NT2/D1 (cell line): Measurements from ENCODE around the gene CCPG1.
"Not testable (repeated sequence)": the region's sequence is repeated elsewhere in the genome, so short reads cannot be mapped to it uniquely, and the experiment has no call there.

ENCODE experiments used
- DNase-seq: peaks from one replicate; pipeline ENCODE4 v3.0.0-alpha.2; 2011; ENCODE audit warnings: low read depth, low spot score
- H3K27me3 ChIP-seq: 2 replicates; pipeline ENCODE4 v1.6.0; 2011; ENCODE audit warnings: mild to moderate bottlenecking; ENCODE audit not compliant: insufficient read length, insufficient read depth
- H3K36me3 ChIP-seq: 2 replicates; pipeline ENCODE4 v1.6.1; 2011; ENCODE audit warnings: mild to moderate bottlenecking, low read length, mixed read lengths; ENCODE audit not compliant: insufficient read depth, insufficient read length
- H3K4me1 ChIP-seq: 2 replicates; pipeline ENCODE4 v1.5.1; 2011; ENCODE audit not compliant: insufficient read depth, insufficient read length
- H3K4me3 ChIP-seq: 2 replicates; pipeline ENCODE4 v1.5.1; 2011; ENCODE audit warnings: low read depth; ENCODE audit not compliant: insufficient read length
- H3K9ac ChIP-seq: 2 replicates; pipeline ENCODE4 v1.6.0; 2011; ENCODE audit warnings: low read depth; ENCODE audit not compliant: insufficient read length
- H3K9me3 ChIP-seq: 2 replicates; pipeline ENCODE4 v1.5.1; 2011; ENCODE audit warnings: mild to moderate bottlenecking, low read length; ENCODE audit not compliant: insufficient read depth
- SUZ12 ChIP-seq: IDR thresholded peaks from 2 replicates; pipeline ENCODE4 v1.6.1; 2011; ENCODE audit not compliant: insufficient read length, insufficient read depth; ENCODE audit errors: extremely low read depth
- YY1 ChIP-seq: IDR thresholded peaks from 2 replicates; pipeline ENCODE4 v1.6.1; 2011; ENCODE audit not compliant: insufficient read length, insufficient read depth
- ZNF274 ChIP-seq: IDR thresholded peaks from 2 replicates; pipeline ENCODE4 v1.6.1; 2011; ENCODE audit warnings: mild to moderate bottlenecking, low read depth, low read length

Gene CCPG1

GRCh38 chr15:55401786-55402246, 6.3 kb downstream of the CCPG1 start:
- Histone ChIP-seq H3K36me3 (no peaks in the 10 kb centered on the region), H3K4me3 (no peak overlapping the region), H3K27me3 (no peaks in the 10 kb centered on the region), H3K9ac (no peak overlapping the region), H3K9me3 (no peaks in the 10 kb centered on the region), H3K4me1 (no peaks in the 10 kb centered on the region)
- DNase-seq = no peak
- no peak for TF ChIP-seq ZNF274
- no peak for TF ChIP-seq YY1
- no peak for TF ChIP-seq SUZ12

- DNase-seq, H3K4me1 ChIP-seq, H3K9me3 ChIP-seq, H3K27me3 ChIP-seq, H3K4me3 ChIP-seq, H3K36me3 ChIP-seq, H3K9ac ChIP-seq: not testable (repeated sequence)
Observed at GRCh38 chr15:55400050-55400449, 8.1 kb downstream of the CCPG1 start.

- H3K9ac ChIP-seq = no peak overlapping the region
- no peaks in the 10 kb centered on the region for H3K36me3 ChIP-seq
- H3K4me3 ChIP-seq = no peak overlapping the region
- TF ChIP-seq ZNF274 (no peak), YY1 (no peak), SUZ12 (no peak)
- no peak for DNase-seq
- H3K27me3 ChIP-seq = no peaks in the 10 kb centered on the region
- H3K9me3 ChIP-seq = peaks cover 16% of the 10 kb centered on the region; the same call in 1 of the 2 replicates
- no peaks in the 10 kb centered on the region for H3K4me1 ChIP-seq
Observed at GRCh38 chr15:55398243-55398642, 9.9 kb downstream of the CCPG1 start.

- H3K4me1 ChIP-seq = no peaks in the 10 kb centered on the region
Observed at GRCh38 chr15:55394694-55395093, 13.5 kb downstream of the CCPG1 start.

GRCh38 chr15:55389264-55389607, 18.9 kb downstream of the CCPG1 start:
- TF ChIP-seq ZNF274 (no peak), YY1 (no peak), SUZ12 (no peak)
- H3K36me3 ChIP-seq = no peaks in the 10 kb centered on the region
- peaks cover 3% of the 10 kb centered on the region; the same call in 1 of the 2 replicates for H3K9me3 ChIP-seq
- H3K4me3 ChIP-seq = no peak overlapping the region
- no peak overlapping the region for H3K9ac ChIP-seq
- H3K27me3 ChIP-seq = no peaks in the 10 kb centered on the region
- no peak for DNase-seq
- H3K4me1 ChIP-seq = no peaks in the 10 kb centered on the region

More at GRCh38 chr15:55394694-55395093, 13.5 kb downstream of the CCPG1 start:
- Histone ChIP-seq H3K27me3 (no peaks in the 10 kb centered on the region), H3K4me3 (no peak overlapping the region), H3K9me3 (peaks cover 16% of the 10 kb centered on the region; the same call in 1 of the 2 replicates), H3K9ac (no peak overlapping the region), H3K36me3 (no peaks in the 10 kb centered on the region)
- TF ChIP-seq ZNF274 (no peak), SUZ12 (no peak), YY1 (no peak)
- no peak for DNase-seq

DNA sequence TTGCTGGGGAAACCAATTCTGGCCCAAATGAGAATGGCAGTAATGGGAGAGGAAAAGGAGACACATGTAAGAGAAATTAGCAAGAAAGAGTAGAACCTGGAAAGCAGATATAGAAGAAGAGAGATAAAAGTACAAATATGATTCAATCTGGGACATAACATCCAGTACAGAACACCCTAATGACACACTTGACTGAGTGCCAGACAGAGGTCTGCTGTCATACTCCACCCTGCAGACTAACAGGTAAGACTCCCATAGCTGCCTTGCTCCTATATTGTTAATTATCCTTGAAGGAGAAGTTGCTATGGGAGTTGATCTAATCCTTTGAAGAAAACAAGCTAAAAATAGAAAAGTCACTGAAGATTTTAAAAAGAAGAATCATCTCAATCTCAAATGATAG, 21.1 kb downstream of the CCPG1 start:
- no peak overlapping the region for H3K4me3 ChIP-seq
- no peaks in the 10 kb centered on the region for H3K4me1 ChIP-seq
- H3K9ac ChIP-seq = no peak overlapping the region
- no peaks in the 10 kb centered on the region for H3K36me3 ChIP-seq
- no peak for DNase-seq
- no peaks in the 10 kb centered on the region for H3K9me3 ChIP-seq
- H3K27me3 ChIP-seq = no peaks in the 10 kb centered on the region
- TF ChIP-seq ZNF274 (no peak), YY1 (no peak), SUZ12 (no peak)

DNA sequence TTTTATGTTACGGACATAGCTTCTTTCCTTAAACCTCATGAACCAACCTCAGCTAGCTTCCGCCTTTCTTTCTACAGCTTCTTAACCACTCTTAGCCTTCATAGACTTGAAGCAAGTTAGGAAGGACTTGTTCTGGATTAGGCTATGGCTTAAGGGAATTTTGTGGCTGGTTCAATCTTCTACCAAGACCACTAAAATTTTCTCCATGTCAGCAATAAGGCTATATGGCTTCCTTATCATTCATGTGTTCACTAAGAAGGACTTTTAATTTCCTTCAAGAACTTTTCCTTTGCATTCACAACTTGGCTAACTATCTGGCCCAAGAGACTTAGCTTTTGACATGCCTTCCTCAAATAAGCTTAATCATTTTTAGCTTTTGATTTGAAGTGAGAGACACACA, 24.5 kb downstream of the CCPG1 start:
- Histone ChIP-seq H3K4me3 (no peak overlapping the region), H3K4me1 (no peaks in the 10 kb centered on the region), H3K36me3 (no peaks in the 10 kb centered on the region), H3K27me3 (no peaks in the 10 kb centered on the region), H3K9ac (no peak overlapping the region), H3K9me3 (no peaks in the 10 kb centered on the region)
- TF ChIP-seq SUZ12 = no peak
- TF ChIP-seq YY1 = no peak
- no peak for TF ChIP-seq ZNF274
- DNase-seq = no peak

- no peak overlapping the region for H3K9ac ChIP-seq
- H3K36me3 ChIP-seq = no peaks in the 10 kb centered on the region
- H3K4me1 ChIP-seq = no peaks in the 10 kb centered on the region
- H3K4me3 ChIP-seq = no peak overlapping the region
- no peak for DNase-seq
- no peaks in the 10 kb centered on the region for H3K9me3 ChIP-seq
- TF ChIP-seq SUZ12 (no peak), YY1 (no peak), ZNF274 (no peak)
- H3K27me3 ChIP-seq = no peaks in the 10 kb centered on the region
Observed at GRCh38 chr15:55381595-55381994, 26.6 kb downstream of the CCPG1 start.
